ENCODE results near the gene ALDOC. TPM values are rescaled to one million over a fixed set of nuclear protein-coding genes. Genes with fewer than 3 reads are reported as not detected.

The ALDOC gene
- total and polyA plus RNA-seq, 4 donors, result 15.5 to 52.5 (median 30.6) TPM

DNA sequence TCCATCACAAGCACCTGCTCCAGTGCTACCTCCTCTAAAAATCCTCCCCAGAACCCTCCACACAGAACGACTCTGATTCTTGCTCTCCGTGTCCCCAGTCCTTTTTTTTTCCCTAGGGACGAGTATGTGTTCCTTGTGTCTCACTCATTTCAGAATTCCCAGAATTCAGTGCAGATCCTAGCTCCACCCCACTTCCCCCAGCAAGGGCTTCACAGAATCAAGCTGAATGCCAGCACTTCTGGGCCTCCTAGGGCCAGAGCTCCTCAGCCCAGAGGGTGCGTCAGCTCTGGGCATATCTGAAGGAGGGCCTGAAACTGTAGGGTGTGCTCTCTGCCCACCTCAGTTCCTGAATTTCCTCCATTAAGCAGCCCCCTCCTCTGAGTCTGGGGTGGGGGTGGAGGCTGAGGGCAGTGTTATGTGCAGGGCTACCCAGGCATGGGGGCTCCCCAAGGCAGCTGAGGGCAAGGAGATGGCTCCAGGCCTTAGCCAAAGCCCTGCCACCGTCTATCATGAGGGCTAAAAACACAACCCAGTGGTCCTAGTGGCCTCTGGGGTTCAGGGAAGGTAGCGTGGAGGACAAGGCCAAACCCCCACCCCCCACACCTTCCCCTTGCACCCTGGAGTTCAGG is 30.8 kb downstream of the ALDOC start:
- peaks cover 0 to 4% (median 0%) of the 10 kb centered on the region in 4 donors for H3K36me3 ChIP-seq (ENCODE audit: control insufficient read depth in 4 of 4, insufficient read depth in 4 of 4, low read length in 4 of 4)
- peaks cover 0 to 3% (median 0%) of the 10 kb centered on the region in 5 donors for H3K4me1 ChIP-seq (ENCODE audit: control insufficient read depth in 5 of 5, insufficient read depth in 5 of 5, low read length in 5 of 5)
- ATAC-seq (ENCODE audit: insufficient read depth, low FRiP score) (no peak), DNase-seq (no peak)
- H3K27me3 ChIP-seq (ENCODE audit: control insufficient read depth in 3 of 3, insufficient read depth in 3 of 3, low read length in 2 of 3), result no peaks in the 10 kb centered on the region
- no peak overlapping the region for H3K27ac ChIP-seq (ENCODE audit: low read depth in 1 of 2, low read length in 1 of 2)
- no peak for TF ChIP-seq CTCF (IDR thresholded peaks at IDR 0.05; ENCODE audit: control extremely low read depth, extremely low read depth)
- no peak overlapping the region for H3K4me3 ChIP-seq
- no peaks in the 10 kb centered on the region for H3K9me3 ChIP-seq (ENCODE audit: control insufficient read depth in 4 of 4, insufficient read depth in 3 of 4, low read length in 3 of 4)
- H3K9ac ChIP-seq (ENCODE audit: insufficient read depth in 1 of 2, low read length in 2 of 2), result no peak overlapping the region
- WGBS, 2 donors, result 70 to 87% methylated on average over 6 of the region's 6 CpGs

DNA sequence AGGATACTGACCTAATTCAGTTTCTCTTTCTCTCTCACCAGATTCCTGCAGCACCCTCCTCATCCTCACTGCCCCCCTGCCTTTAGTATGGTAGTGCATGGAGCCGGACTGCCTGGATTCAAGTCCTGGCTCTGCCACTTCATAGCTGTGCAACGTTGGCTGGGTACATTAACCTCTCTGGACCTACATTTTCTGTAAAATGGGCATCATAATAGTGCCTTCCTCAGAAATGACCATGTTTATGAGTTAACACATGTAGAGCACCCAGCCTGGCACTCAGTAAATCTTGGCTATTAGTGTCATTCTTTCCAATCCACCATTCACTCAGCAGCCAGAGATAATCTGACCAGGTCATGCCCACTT is 31.6 kb downstream of the ALDOC start:
- Histone ChIP-seq H3K9me3 (ENCODE audit: control insufficient read depth in 4 of 4, insufficient read depth in 3 of 4, low read length in 3 of 4) (no peaks in the 10 kb centered on the region), H3K36me3 (ENCODE audit: control insufficient read depth in 4 of 4, insufficient read depth in 4 of 4, low read length in 4 of 4) (peaks cover 0 to 4% (median 0%) of the 10 kb centered on the region in 4 donors), H3K4me1 (ENCODE audit: control insufficient read depth in 5 of 5, insufficient read depth in 5 of 5, low read length in 5 of 5) (no peaks in the 10 kb centered on the region), H3K27me3 (ENCODE audit: control insufficient read depth in 3 of 3, insufficient read depth in 3 of 3, low read length in 2 of 3) (no peaks in the 10 kb centered on the region), H3K9ac (ENCODE audit: insufficient read depth in 1 of 2, low read length in 2 of 2) (no peak overlapping the region), H3K4me3 (no peak overlapping the region), H3K27ac (ENCODE audit: low read depth in 1 of 2, low read length in 1 of 2) (no peak overlapping the region)
- ATAC-seq (ENCODE audit: insufficient read depth, low FRiP score) (no peak), DNase-seq (no peak)
- 80 to 91% methylated on average over 2 of the region's 2 CpGs for WGBS, 2 donors
- TF ChIP-seq CTCF (IDR thresholded peaks at IDR 0.05; ENCODE audit: control extremely low read depth, extremely low read depth), result no peak

DNA sequence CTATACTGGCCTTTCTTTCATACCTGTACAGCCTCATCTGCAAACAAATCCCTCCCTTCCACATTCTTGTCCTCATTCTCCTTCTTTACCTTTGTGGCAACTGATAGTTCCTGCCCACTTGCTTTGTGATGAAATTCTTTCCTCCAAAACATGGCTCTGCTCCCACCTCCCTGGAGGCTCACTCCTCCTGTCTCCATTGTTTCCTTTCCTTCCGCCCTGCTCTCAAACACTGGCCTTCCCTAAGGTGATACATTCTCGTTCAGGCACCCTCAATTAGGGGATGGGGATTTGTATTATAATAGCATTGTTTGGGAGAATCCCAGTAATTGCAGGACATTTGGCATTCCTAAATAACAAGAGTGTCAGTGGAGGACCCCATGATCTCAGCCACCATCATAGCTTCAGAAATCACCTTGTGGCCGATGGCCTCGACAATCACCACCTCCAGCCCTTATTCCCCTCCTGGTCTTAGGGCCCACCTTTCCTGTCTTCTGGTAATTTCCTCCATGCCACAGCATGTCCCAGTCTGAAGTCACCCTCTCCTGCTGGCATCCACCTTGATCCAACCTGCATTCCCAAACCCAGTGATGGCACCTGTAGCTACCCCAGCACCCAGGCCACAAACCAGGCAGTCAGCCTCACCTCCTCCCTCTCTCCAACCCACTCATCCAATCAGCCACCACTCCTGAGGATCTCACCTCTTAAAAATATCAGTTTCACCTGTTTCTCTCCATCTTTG is 32.1 kb downstream of the ALDOC start:
- DNase-seq (no peak), ATAC-seq (ENCODE audit: insufficient read depth, low FRiP score) (no peak)
- no peak for TF ChIP-seq CTCF (IDR thresholded peaks at IDR 0.05; ENCODE audit: control extremely low read depth, extremely low read depth)
- Histone ChIP-seq H3K27me3 (ENCODE audit: control insufficient read depth in 3 of 3, insufficient read depth in 3 of 3, low read length in 2 of 3) (no peaks in the 10 kb centered on the region), H3K27ac (ENCODE audit: low read depth in 1 of 2, low read length in 1 of 2) (no peak overlapping the region), H3K36me3 (ENCODE audit: control insufficient read depth in 4 of 4, insufficient read depth in 4 of 4, low read length in 4 of 4) (peaks cover 0 to 4% (median 0%) of the 10 kb centered on the region in 4 donors), H3K4me1 (ENCODE audit: control insufficient read depth in 5 of 5, insufficient read depth in 5 of 5, low read length in 5 of 5) (no peaks in the 10 kb centered on the region), H3K4me3 (no peak overlapping the region), H3K9me3 (ENCODE audit: control insufficient read depth in 4 of 4, insufficient read depth in 3 of 4, low read length in 3 of 4) (no peaks in the 10 kb centered on the region), H3K9ac (ENCODE audit: insufficient read depth in 1 of 2, low read length in 2 of 2) (no peak overlapping the region)
- WGBS, 2 donors, result 87 to 92% methylated on average over 4 of the region's 4 CpGs
